Activated naive CD4-positive, alpha-beta T cell treated with anti-CD3 and anti-CD28 coated beads, Interleukin-2, amount 10 ng/mL, durations not matched to agents 7 days and 5 days (primary cell): Measurements from ENCODE around the gene HPD.
"Not testable (repeated sequence)": the region's sequence is repeated elsewhere in the genome, so short reads cannot be mapped to it uniquely, and the experiment has no call there.

Experiments
- CTCF ChIA-PET: fragments of 350-600 bp; sonication (Branson Sonifier 250); formaldehyde crosslinking; loops from one replicate; lab custom pipeline; 2021; ENCODE audit warnings: antibody characterized with exemption; lab: Charles Lee
- DNase-seq: peaks from one replicate; pipeline ENCODE4 v3.0.0-alpha.2; 2020
- H3K27ac Mint-ChIP-seq: one replicate; pipeline ENCODE4 v1.8.0; 2021; ENCODE audit warnings: mild to moderate bottlenecking, moderate library complexity, mixed read lengths
- H3K27me3 Mint-ChIP-seq: one replicate; pipeline ENCODE4 v1.8.0; 2021; ENCODE audit warnings: mild to moderate bottlenecking, mixed read lengths
- H3K36me3 Mint-ChIP-seq: one replicate; pipeline ENCODE4 v1.8.0; 2021; ENCODE audit warnings: mixed read lengths
- H3K4me1 Mint-ChIP-seq: one replicate; pipeline ENCODE4 v1.8.0; 2021; ENCODE audit warnings: mixed read lengths
- H3K4me3 Mint-ChIP-seq: one replicate; pipeline ENCODE4 v1.8.0; 2021; ENCODE audit warnings: mild to moderate bottlenecking, moderate library complexity, mixed read lengths
- H3K9me3 Mint-ChIP-seq: one replicate; pipeline ENCODE4 v1.8.0; 2021; ENCODE audit warnings: mixed read lengths

The HPD gene

GRCh38 chr12:121883315-121883660 lies 24.6 kb upstream of the HPD start:
- peaks cover 24% of the 10 kb centered on the region for H3K27me3 Mint-ChIP-seq
- peaks cover 9% of the 10 kb centered on the region for H3K4me1 Mint-ChIP-seq
- H3K36me3 Mint-ChIP-seq = no peaks in the 10 kb centered on the region
- H3K9me3 Mint-ChIP-seq = no peaks in the 10 kb centered on the region
- H3K27ac Mint-ChIP-seq = no peak overlapping the region
- CTCF ChIA-PET = interaction anchor here (0.7 to 2.5 kb wide), 2 partner anchors 88 to 110 kb away, joined by 3 to 10 read pairs; no protein-coding TSS in a partner anchor
- no peak overlapping the region for H3K4me3 Mint-ChIP-seq
- no peak for DNase-seq

DNA sequence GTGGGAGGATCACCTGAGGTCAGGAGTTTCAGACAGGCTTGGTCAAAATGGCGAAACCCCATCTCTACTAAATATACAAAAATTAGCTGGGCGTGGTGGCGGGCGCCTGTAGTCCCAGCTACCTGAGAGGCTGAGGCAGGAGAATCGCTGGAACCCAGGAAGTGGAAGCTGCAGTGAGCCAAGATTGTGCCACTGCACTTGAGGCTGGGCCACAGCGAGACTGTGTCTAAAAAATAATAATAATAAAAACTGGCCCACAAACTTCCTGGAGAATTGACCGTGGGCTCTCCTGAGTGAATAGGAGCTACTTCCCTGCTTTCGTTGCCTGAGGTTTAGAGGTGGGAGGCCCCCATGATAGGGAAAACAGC lies 17.4 kb upstream of the HPD start:
- H3K9me3 Mint-ChIP-seq, H3K4me1 Mint-ChIP-seq, H3K4me3 Mint-ChIP-seq, H3K27me3 Mint-ChIP-seq, DNase-seq, H3K27ac Mint-ChIP-seq, H3K36me3 Mint-ChIP-seq: not testable (repeated sequence)
- CTCF ChIA-PET = interaction anchor here (1.0 kb wide), 1 partner anchor 81 kb away, joined by 5 read pairs; no protein-coding TSS in a partner anchor

- no peaks in the 10 kb centered on the region for H3K9me3 Mint-ChIP-seq
- H3K4me1 Mint-ChIP-seq = no peaks in the 10 kb centered on the region
- no peak for DNase-seq
- CTCF ChIA-PET = interaction anchor here (1.0 kb wide), 1 partner anchor 80 kb away, joined by 5 read pairs; no protein-coding TSS in a partner anchor
- no peaks in the 10 kb centered on the region for H3K36me3 Mint-ChIP-seq
- H3K4me3 Mint-ChIP-seq = no peak overlapping the region
- no peak overlapping the region for H3K27ac Mint-ChIP-seq
- peaks cover 10% of the 10 kb centered on the region for H3K27me3 Mint-ChIP-seq
These were observed 16.9 kb upstream of the HPD start for GRCh38 chr12:121875582-121875981.

DNA sequence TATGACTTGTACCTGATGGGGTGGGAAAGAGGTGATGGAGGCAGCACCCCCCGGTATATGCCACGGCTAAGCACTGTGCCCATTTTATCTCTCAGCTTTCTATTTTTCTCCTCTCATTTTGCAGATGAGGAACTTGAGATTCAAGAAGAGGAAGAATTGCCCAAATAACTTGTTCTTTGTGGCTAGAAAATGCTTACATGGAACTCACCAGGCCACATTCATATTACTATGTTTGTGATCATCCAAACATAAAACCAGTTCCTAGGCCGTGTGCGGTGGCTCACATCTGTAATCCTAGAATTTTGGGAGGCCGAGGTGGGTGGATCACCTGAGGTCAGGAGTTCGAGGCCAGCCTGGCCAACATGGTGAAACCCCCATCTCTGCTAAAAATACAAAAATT lies 15.4 kb upstream of the HPD start:
- peaks cover 5% of the 10 kb centered on the region for H3K27me3 Mint-ChIP-seq
- H3K36me3 Mint-ChIP-seq = no peaks in the 10 kb centered on the region
- no peaks in the 10 kb centered on the region for H3K9me3 Mint-ChIP-seq
- CTCF ChIA-PET = interaction anchor here (0.8 kb wide), 1 partner anchor 13 kb away, joined by 3 read pairs; no protein-coding TSS in a partner anchor
- H3K4me1 Mint-ChIP-seq = no peaks in the 10 kb centered on the region
- no peak for DNase-seq
- no peak overlapping the region for H3K4me3 Mint-ChIP-seq
- H3K27ac Mint-ChIP-seq = no peak overlapping the region

DNA sequence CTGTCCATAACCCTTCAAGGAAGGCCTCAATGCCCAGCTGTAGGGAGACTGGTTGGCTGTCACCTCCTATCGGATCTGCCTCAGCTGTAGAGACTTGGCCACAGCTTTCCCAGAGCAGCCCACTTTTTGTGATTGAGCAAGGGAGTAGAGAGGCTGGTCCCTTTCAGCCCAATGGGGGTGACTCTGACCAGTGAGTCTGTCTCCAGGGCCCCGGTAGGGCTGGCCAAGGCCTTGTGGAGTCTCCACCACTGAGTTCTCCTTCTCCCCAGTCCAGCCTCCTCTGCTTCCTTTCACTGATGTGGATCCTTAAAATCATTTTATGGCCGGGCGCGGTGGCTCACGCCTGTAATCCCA lies 14.5 kb upstream of the HPD start:
- Mint-ChIP-seq H3K4me1 (no peaks in the 10 kb centered on the region), H3K27ac (no peak overlapping the region), H3K27me3 (peaks cover 5% of the 10 kb centered on the region), H3K4me3 (no peak overlapping the region), H3K9me3 (no peaks in the 10 kb centered on the region), H3K36me3 (no peaks in the 10 kb centered on the region)
- CTCF ChIA-PET = no interaction called here
- DNase-seq = no peak

GRCh38 chr12:121872546-121873215 lies 14.0 kb upstream of the HPD start:
- CTCF ChIA-PET = no interaction called here
- no peaks in the 10 kb centered on the region for H3K36me3 Mint-ChIP-seq

GRCh38 chr12:121871467-121871866 lies 12.8 kb upstream of the HPD start:
- Mint-ChIP-seq H3K27ac (no peak overlapping the region), H3K36me3 (no peaks in the 10 kb centered on the region), H3K9me3 (no peaks in the 10 kb centered on the region), H3K27me3 (no peaks in the 10 kb centered on the region), H3K4me1 (no peaks in the 10 kb centered on the region), H3K4me3 (no peak overlapping the region)
- DNase-seq = no peak
- CTCF ChIA-PET = interaction anchor here (0.7 to 1.1 kb wide), 2 partner anchors 17 to 59 kb away, joined by 3 to 5 read pairs; partner anchors contain the start of gene PSMD9

More at GRCh38 chr12:121872546-121873215, 14.0 kb upstream of the HPD start:
- DNase-seq = no peak
- Mint-ChIP-seq H3K9me3 (no peaks in the 10 kb centered on the region), H3K4me3 (no peak overlapping the region), H3K27ac (no peak overlapping the region), H3K27me3 (peaks cover 5% of the 10 kb centered on the region), H3K4me1 (no peaks in the 10 kb centered on the region)

DNA sequence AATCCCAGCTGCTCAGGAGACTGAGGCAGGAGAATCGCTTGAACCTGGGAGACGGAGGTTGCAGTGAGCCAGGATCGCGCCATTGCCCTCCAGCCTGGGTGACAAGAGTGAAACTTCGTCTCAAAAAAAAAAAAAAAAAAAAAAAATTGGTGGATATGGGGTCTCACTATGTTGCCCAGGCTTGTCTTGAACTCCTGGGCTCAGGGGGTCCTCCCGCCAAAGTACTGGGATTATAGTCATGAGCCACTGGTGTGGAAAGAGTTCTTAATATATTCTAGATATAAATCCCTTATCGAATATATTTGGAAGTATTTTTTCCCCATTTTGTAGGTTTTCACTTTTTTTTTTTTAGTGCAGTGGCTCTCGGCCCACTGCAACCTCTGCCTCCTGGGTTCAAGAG lies 10.6 kb upstream of the HPD start:
- H3K4me1 Mint-ChIP-seq, H3K36me3 Mint-ChIP-seq, H3K27me3 Mint-ChIP-seq, DNase-seq, H3K27ac Mint-ChIP-seq, H3K9me3 Mint-ChIP-seq, H3K4me3 Mint-ChIP-seq: not testable (repeated sequence)
- CTCF ChIA-PET = interaction anchor here (0.7 to 1.1 kb wide), 2 partner anchors 19 to 32 kb away, joined by 3 read pairs; no protein-coding TSS in a partner anchor

GRCh38 chr12:121866331-121866730 lies 7.7 kb upstream of the HPD start:
- no peaks in the 10 kb centered on the region for H3K27me3 Mint-ChIP-seq
- CTCF ChIA-PET = no interaction called here
- H3K4me1 Mint-ChIP-seq = no peaks in the 10 kb centered on the region
- H3K36me3 Mint-ChIP-seq = no peaks in the 10 kb centered on the region
- no peaks in the 10 kb centered on the region for H3K9me3 Mint-ChIP-seq
- H3K4me3 Mint-ChIP-seq = no peak overlapping the region
- H3K27ac Mint-ChIP-seq = no peak overlapping the region
- no peak for DNase-seq

GRCh38 chr12:121861636-121862254 lies 3.1 kb upstream of the HPD start:
- Mint-ChIP-seq H3K4me1 (no peaks in the 10 kb centered on the region), H3K9me3 (no peaks in the 10 kb centered on the region), H3K36me3 (no peaks in the 10 kb centered on the region), H3K27ac (no peak overlapping the region), H3K4me3 (no peak overlapping the region), H3K27me3 (no peaks in the 10 kb centered on the region)
- CTCF ChIA-PET = no interaction called here
- DNase-seq = no peak

GRCh38 chr12:121860699-121861098 lies 2.0 kb upstream of the HPD start:
- H3K27ac Mint-ChIP-seq, CTCF ChIA-PET, H3K36me3 Mint-ChIP-seq, H3K9me3 Mint-ChIP-seq, DNase-seq, H3K4me3 Mint-ChIP-seq, H3K4me1 Mint-ChIP-seq, H3K27me3 Mint-ChIP-seq: not testable (repeated sequence)

- Mint-ChIP-seq H3K36me3 (no peaks in the 10 kb centered on the region), H3K4me1 (peaks cover 2% of the 10 kb centered on the region), H3K27me3 (no peaks in the 10 kb centered on the region), H3K27ac (no peak overlapping the region), H3K9me3 (no peaks in the 10 kb centered on the region), H3K4me3 (no peak overlapping the region)
- no peak for DNase-seq
- CTCF ChIA-PET = no interaction called here
These were observed 1.6 kb upstream of the HPD start for GRCh38 chr12:121860257-121860656.

DNA sequence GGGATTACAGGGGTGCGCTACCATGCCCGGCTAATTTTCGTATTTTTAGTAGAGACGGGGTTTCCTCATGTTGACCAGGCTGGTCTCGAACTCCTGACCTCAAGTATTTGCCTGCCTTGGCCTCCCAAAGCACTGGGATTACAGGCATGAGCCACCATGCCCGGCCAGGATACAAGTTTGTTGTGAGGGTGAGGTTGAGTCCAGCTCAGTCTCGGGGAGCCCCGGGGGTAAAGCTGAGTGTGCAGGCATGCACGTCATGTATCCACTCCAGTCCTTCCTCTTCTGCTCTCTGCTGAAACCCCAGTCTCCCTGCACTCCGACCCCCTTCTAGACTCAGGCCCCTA lies 369 bp downstream of the HPD start:
- CTCF ChIA-PET = no interaction called here
- Mint-ChIP-seq H3K4me3 (no peak overlapping the region), H3K27ac (no peak overlapping the region), H3K27me3 (no peaks in the 10 kb centered on the region), H3K9me3 (no peaks in the 10 kb centered on the region), H3K4me1 (peaks cover 2% of the 10 kb centered on the region), H3K36me3 (no peaks in the 10 kb centered on the region)
- no peak for DNase-seq

GRCh38 chr12:121857322-121858246 lies 1.1 kb downstream of the HPD start:
- Mint-ChIP-seq H3K27ac (no peak overlapping the region), H3K4me3 (no peak overlapping the region), H3K4me1 (peaks cover 2% of the 10 kb centered on the region), H3K36me3 (no peaks in the 10 kb centered on the region), H3K27me3 (no peaks in the 10 kb centered on the region), H3K9me3 (no peaks in the 10 kb centered on the region)
- CTCF ChIA-PET = no interaction called here
- no peak for DNase-seq
